ENCODE results near the gene APBB2. TPM values are rescaled to one million over a fixed set of nuclear protein-coding genes. Genes with fewer than 3 reads are reported as not detected.

Gene APBB2
- total and polyA plus RNA-seq, 2 of the 4 experiments (the other 2 are of a cell fraction) = 47.9 to 75.5 TPM

- H3K23ac ChIP-seq (ENCODE audit: low read depth, low read length) = no peak overlapping the region
- H3K36me3 ChIP-seq (ENCODE audit: control insufficient read depth, insufficient read depth, low read length) = no peaks in the 10 kb centered on the region
- no peaks in the 10 kb centered on the region for H3K9me3 ChIP-seq (ENCODE audit: control insufficient read depth, insufficient read depth, low read length)
- H3K27ac ChIP-seq (ENCODE audit: insufficient read depth, low read length) = no peak overlapping the region
- TF ChIP-seq MAFK (IDR thresholded peaks at IDR 0.05; ENCODE audit: low read depth, low read length) (no peak), ELK1 (IDR thresholded peaks at IDR 0.05; ENCODE audit: borderline replicate concordance, low read depth, low read length) (no peak), CHD1 (IDR thresholded peaks at IDR 0.05; ENCODE audit: low read depth, low read length) (no peak), FOS (IDR thresholded peaks at IDR 0.05; ENCODE audit: low read depth, low read length) (no peak), NFE2L2 (IDR thresholded peaks at IDR 0.05; ENCODE audit: low read depth, low read length) (no peak), MAZ (IDR thresholded peaks at IDR 0.05; ENCODE audit: borderline replicate concordance, low read depth, low read length) (no peak), USF2 (IDR thresholded peaks at IDR 0.05; ENCODE audit: low read depth, low read length) (no peak), MXI1 (IDR thresholded peaks at IDR 0.05; ENCODE audit: borderline replicate concordance, low read depth, low read length) (no peak), RCOR1 (IDR thresholded peaks at IDR 0.05; ENCODE audit: insufficient replicate concordance, low read length) (no peak), SMC3 (IDR thresholded peaks at IDR 0.05; ENCODE audit: low read depth, low read length) (no peak), CEBPB (IDR thresholded peaks at IDR 0.05; ENCODE audit: low read depth, low read length) (no peak), RAD21 (IDR thresholded peaks at IDR 0.05; ENCODE audit: low read length) (no peak), RFX5 (IDR thresholded peaks at IDR 0.05; ENCODE audit: low read depth, low read length) (no peak), POLR2A (IDR thresholded peaks at IDR 0.05; ENCODE audit: low read depth, low read length) (no peak)
- TF ChIP-seq, protein P1, sequence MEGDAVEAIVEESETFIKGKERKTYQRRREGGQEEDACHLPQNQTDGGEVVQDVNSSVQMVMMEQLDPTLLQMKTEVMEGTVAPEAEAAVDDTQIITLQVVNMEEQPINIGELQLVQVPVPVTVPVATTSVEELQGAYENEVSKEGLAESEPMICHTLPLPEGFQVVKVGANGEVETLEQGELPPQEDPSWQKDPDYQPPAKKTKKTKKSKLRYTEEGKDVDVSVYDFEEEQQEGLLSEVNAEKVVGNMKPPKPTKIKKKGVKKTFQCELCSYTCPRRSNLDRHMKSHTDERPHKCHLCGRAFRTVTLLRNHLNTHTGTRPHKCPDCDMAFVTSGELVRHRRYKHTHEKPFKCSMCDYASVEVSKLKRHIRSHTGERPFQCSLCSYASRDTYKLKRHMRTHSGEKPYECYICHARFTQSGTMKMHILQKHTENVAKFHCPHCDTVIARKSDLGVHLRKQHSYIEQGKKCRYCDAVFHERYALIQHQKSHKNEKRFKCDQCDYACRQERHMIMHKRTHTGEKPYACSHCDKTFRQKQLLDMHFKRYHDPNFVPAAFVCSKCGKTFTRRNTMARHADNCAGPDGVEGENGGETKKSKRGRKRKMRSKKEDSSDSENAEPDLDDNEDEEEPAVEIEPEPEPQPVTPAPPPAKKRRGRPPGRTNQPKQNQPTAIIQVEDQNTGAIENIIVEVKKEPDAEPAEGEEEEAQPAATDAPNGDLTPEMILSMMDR (conservative IDR thresholded peaks at IDR 0.05; ENCODE audit: low read depth, low read length) = no peak
- no peak overlapping the region for H2AFZ ChIP-seq (replicated peaks; ENCODE audit: low read length, poor library complexity)
- H3K14ac ChIP-seq (replicated peaks; ENCODE audit: low read depth, low read length) = no peak overlapping the region
- no peak overlapping the region for H3K9ac ChIP-seq (ENCODE audit: low read depth, low read length)
- no peak overlapping the region for H2BK5ac ChIP-seq (ENCODE audit: low read depth, low read length, poor library complexity, severe bottlenecking)
- intact Hi-C loops (cut with micrococcal nuclease) (loop anchor here (1.0 to 10.0 kb wide), 5 partner anchors 50 to 718 kb away; partner anchors contain the start of genes APBB2 and UCHL1), dilution Hi-C loops (cut with HindIII; ENCODE audit: low sequenced_read_pairs, unreplicated experiment) (no loop called here), in situ Hi-C loops (cut with MboI; ENCODE audit: low sequenced_read_pairs) (no loop called here)
- no peak overlapping the region for H3K56ac ChIP-seq (ENCODE audit: extremely low read depth, insufficient read depth, low read length)
- ChIA-PET CTCF (interaction anchor here (0.7 to 1.4 kb wide), 2 partner anchors 288 to 298 kb away, joined by 4 read pairs; partner anchors contain the start of gene APBB2), POLR2A (ENCODE audit: unreplicated experiment) (no interaction called here)
- no peak overlapping the region for H3K4ac ChIP-seq (ENCODE audit: low read depth, low read length)
- H3K27me3 ChIP-seq (ENCODE audit: control insufficient read depth, insufficient read depth, low read length) = no peaks in the 10 kb centered on the region
- H4K5ac ChIP-seq (ENCODE audit: low read depth, low read length) = no peak overlapping the region
- no peak overlapping the region for H3K4me2 ChIP-seq (ENCODE audit: low read depth, low read length)
- H4K91ac ChIP-seq (ENCODE audit: insufficient read depth, low read depth, low read length) = no peak overlapping the region
- peaks cover 0 to 4% of the 10 kb centered on the region in 2 experiments; a peak in 1 of 4 replicates for H3K79me1 ChIP-seq (ENCODE audit: low read depth in 1 of 2, low read length in 2 of 2)
- no peak overlapping the region for H2AK9ac ChIP-seq (replicated peaks; ENCODE audit: low read depth, low read length, poor library complexity)
- peaks cover 4% of the 10 kb centered on the region; the same call in 1 of the 2 replicates for H3K9me1 ChIP-seq (ENCODE audit: insufficient read depth, low read length)
- H2BK120ac ChIP-seq (ENCODE audit: low read depth, low read length) = no peak overlapping the region
- DNase-seq = no peak
- no peak for ATAC-seq (ENCODE audit: low read depth)
- H3K18ac ChIP-seq (ENCODE audit: low read depth, low read length) = no peak overlapping the region
- no CpG with 5 or more reads among the region's 4 CpGs for WGBS, 2 experiments (ENCODE audit: extremely low coverage in 2 of 2, insufficient read length in 1 of 2)
- H2BK15ac ChIP-seq (ENCODE audit: low read depth, low read length) = no peak overlapping the region
- BruUV-seq (replicated peaks) = no TSS peak
- no peak overlapping the region for H4K8ac ChIP-seq (ENCODE audit: low read depth in 2 of 2, low read length in 2 of 2)
- H2BK20ac ChIP-seq (ENCODE audit: low read depth, low read length) = no peak overlapping the region
- no peaks in the 10 kb centered on the region for H4K20me1 ChIP-seq (ENCODE audit: insufficient read depth, low read length)
- H3K4me1 ChIP-seq (ENCODE audit: control insufficient read depth, insufficient read depth, low read length) = no peaks in the 10 kb centered on the region
- H3K4me3 ChIP-seq (ENCODE audit: insufficient read depth, low read depth, low read length) = no peak overlapping the region
- 0 out of 2 replicates have a peak overlapping the region, but pooled peaks have one; percentile 35 for H2AK5ac ChIP-seq (ENCODE audit: low read depth, low read length)
These were observed 287.3 kb downstream of the APBB2 start for GRCh38 chr4:40927074-40927473.

All from IMR-90 (cell line).